Cardiac fibroblast (primary cell): ENCODE data around the gene LBHD2.
A peak's percentile ranks its signal among the peaks of the same experiment; 100 is the strongest.

ENCODE experiments used
- DNase-seq, 2 donors: peaks; one replicate each; pipeline versions ENCODE4 v3.0.0 to v3.0.0-alpha.2; 2010; ENCODE audit warnings: low read depth in 2 of 2
- H3K4me3 ChIP-seq, 2 donors: replicated peaks in 1 of 2; 1 replicate in 1 of 2; 2 replicates in 1 of 2; pipeline ENCODE4 v1.5.1; 2011; ENCODE audit warnings: low read depth in 2 of 2, low read length in 2 of 2, mild to moderate bottlenecking in 2 of 2, moderate library complexity in 1 of 2
- TF ChIP-seq, protein P1 (sequence below): IDR thresholded peaks from one replicate; pipeline ENCODE4 v1.5.1; 2011; ENCODE audit warnings: low read depth, mild to moderate bottlenecking, low read length, inconsistent platforms

The LBHD2 gene

DNA sequence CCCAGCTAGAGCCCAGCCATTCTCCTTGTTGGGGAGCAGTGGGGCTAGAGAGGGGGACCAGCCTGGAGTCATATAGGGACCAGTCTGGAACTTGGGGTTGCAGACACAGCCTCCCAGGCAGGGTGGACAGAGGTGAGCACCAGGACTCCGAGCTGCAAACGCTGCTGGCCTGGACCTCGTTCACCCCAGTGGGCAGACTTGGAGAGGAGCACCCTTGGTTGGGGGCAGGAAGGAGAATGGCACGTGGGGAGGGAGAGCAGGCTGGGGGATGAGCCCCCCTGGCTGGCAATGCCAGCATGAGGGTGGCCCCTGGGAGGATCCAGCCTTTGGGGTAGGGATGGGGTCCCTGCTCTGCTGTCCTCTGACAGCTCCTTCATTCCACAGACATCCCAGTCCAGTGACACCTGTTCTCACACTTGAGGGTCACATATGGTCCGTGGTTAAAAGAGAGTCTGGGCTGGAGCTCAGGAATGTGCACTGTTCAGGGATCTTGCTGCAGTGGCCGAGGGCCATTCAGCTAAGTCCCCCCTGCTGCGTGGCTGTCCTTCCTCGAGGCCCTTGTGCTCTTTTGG is 2.8 kb downstream of the LBHD2 start:
- H3K4me3 ChIP-seq: no peak overlapping the region
- TF ChIP-seq, protein P1, sequence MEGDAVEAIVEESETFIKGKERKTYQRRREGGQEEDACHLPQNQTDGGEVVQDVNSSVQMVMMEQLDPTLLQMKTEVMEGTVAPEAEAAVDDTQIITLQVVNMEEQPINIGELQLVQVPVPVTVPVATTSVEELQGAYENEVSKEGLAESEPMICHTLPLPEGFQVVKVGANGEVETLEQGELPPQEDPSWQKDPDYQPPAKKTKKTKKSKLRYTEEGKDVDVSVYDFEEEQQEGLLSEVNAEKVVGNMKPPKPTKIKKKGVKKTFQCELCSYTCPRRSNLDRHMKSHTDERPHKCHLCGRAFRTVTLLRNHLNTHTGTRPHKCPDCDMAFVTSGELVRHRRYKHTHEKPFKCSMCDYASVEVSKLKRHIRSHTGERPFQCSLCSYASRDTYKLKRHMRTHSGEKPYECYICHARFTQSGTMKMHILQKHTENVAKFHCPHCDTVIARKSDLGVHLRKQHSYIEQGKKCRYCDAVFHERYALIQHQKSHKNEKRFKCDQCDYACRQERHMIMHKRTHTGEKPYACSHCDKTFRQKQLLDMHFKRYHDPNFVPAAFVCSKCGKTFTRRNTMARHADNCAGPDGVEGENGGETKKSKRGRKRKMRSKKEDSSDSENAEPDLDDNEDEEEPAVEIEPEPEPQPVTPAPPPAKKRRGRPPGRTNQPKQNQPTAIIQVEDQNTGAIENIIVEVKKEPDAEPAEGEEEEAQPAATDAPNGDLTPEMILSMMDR: no peak
- DNase-seq: no peak

DNA sequence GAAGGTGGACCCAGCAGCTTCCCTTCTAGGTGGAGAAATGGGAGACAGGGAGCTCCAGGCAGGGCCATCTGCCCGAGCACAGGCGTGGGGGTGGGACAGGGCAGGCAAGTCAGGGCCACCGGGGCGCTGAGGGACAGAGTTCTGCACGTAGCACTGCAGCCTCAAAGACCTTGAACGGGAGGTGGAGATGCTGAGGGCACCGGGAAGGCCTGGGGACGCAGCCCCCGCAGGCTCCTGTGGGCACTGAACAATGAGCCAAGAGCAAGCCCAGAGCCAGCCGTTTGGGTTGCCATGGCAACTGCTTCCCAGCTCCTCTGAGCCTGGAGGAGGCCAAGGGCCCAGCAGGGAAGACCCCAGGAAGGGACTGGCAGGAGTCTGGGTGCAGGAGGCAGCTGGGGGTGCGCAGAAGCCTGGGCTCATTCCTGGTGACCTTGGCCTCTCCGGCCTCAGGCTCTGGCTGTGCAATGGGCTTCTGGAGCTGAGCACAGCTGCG is 3.4 kb downstream of the LBHD2 start:
- DNase-seq: no peak
- TF ChIP-seq, protein P1: no peak
- H3K4me3 ChIP-seq: no peak overlapping the region

DNA sequence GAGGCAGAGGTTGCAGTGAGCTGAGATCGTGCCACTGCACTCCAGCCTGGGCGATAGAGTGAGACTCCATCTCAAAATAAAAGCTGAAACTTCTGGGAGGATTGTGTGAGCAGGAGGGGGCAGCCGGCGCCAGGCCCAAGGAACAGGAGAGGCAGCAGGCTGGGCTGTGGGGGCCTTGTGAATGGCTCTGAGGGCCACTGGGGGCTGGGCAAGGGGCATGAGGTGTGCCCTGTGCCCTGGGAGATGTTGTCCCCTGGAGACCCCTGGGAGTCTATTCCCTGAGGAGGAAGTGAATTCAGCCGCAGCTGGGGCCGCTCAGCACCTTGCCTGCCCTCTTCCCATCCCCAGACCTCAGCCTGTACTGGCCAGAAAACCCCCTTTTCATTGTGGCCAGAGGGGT is 4.9 kb downstream of the LBHD2 start:
- H3K4me3 ChIP-seq: no peak overlapping the region
- TF ChIP-seq, protein P1: no peak
- DNase-seq: no peak

GRCh38 chr14:103089386-103090335 is 5.7 kb downstream of the LBHD2 start:
- TF ChIP-seq, protein P1: no peak
- DNase-seq: no peak
- H3K4me3 ChIP-seq: no peak overlapping the region

DNA sequence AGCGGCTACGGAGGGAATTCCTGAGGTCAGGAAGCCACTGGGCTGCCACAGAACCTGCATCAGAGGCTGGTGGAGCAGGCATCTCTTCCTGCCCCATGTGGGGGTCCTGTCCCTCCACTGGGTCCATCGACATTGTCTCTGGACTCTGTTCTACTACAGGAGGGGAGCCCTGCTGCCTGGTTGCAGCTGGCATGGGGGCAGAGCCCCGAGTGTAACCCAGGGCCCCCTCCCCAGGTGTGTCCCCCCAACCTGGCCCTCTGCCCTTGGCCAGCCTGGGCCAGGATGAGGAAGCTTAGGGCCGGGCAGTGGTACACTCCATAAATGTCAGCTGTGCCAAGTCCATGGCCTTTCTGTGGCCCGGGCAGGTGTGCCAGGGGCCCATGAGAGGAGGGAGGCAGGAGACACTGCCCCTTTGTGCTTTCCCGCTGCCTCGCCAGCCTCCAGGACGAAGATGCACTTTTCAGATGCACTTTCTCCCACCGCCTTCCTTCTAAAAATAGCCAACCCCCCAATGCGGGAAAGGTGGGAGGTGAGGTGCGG is 6.5 kb downstream of the LBHD2 start:
- TF ChIP-seq, protein P1: no peak
- no peak for DNase-seq
- H3K4me3 ChIP-seq: no peak overlapping the region

GRCh38 chr14:103091041-103091882 is 7.3 kb downstream of the LBHD2 start:
- DNase-seq: peak in 1 of 2 donors; percentile 46
- TF ChIP-seq, protein P1: peak; percentile 25
- peak overlapping the region; percentile 25 to 40 for H3K4me3 ChIP-seq
